HL-60 (cell line): ENCODE measurements around the gene F7.
"Not testable (repeated sequence)": the region's sequence is repeated elsewhere in the genome, so short reads cannot be mapped to it uniquely, and the experiment has no call there.

ENCODE experiments used
- DNase-seq, 2 experiments: peaks; one replicate each; pipeline ENCODE4 v3.0.0-alpha.2; 2010 to 2020; ENCODE audit warnings: low read depth in 1 of 2, low spot score in 1 of 2
- H3K27ac ChIP-seq: fragments of 250-450 bp; sonication (Bioruptor Pico); replicated peaks from 2 replicates; pipeline ENCODE4 v1.5.1; 2020; ENCODE audit warnings: mild to moderate bottlenecking, moderate library complexity
- H3K27me3 ChIP-seq: fragments of 250-450 bp; sonication (Bioruptor Pico); 2 replicates; pipeline ENCODE4 v1.5.1; 2021; ENCODE audit warnings: mild to moderate bottlenecking, moderate library complexity; ENCODE audit not compliant: insufficient read depth, poor library complexity, severe bottlenecking
- H3K4me3 ChIP-seq: replicated peaks from 2 replicates; pipeline ENCODE4 v1.5.1; 2011; ENCODE audit warnings: mild to moderate bottlenecking, control low read depth, low read length; ENCODE audit not compliant: insufficient read depth
- CTCF ChIP-seq: IDR thresholded peaks from one replicate; pipeline ENCODE4 v1.5.1; 2011; ENCODE audit warnings: low read length, control low read depth, inconsistent platforms; ENCODE audit not compliant: insufficient read depth
- GABPA ChIP-seq: IDR thresholded peaks from 2 replicates; pipeline ENCODE4 v1.6.1; 2012; ENCODE audit warnings: low read depth
- POLR2AphosphoS5 ChIP-seq: IDR thresholded peaks from 2 replicates; pipeline ENCODE4 v1.6.1; 2012; ENCODE audit warnings: low read depth
- REST ChIP-seq: IDR thresholded peaks from 2 replicates; pipeline ENCODE4 v1.6.1; 2012; ENCODE audit warnings: low read depth; ENCODE audit not compliant: insufficient replicate concordance
- SPI1 ChIP-seq: IDR thresholded peaks from 2 replicates; pipeline ENCODE4 v1.6.1; 2012; ENCODE audit warnings: low read depth, mild to moderate bottlenecking, borderline replicate concordance

F7 gene

GRCh38 chr13:113159701-113160100, 54.1 kb downstream of the F7 start:
- TF ChIP-seq POLR2AphosphoS5 (no peak), REST (no peak), CTCF (no peak), SPI1 (no peak), GABPA (no peak)
- Histone ChIP-seq H3K27me3 (peaks cover 11% of the 10 kb centered on the region), H3K27ac (no peak overlapping the region), H3K4me3 (no peak overlapping the region)
- DNase-seq, result no peak

GRCh38 chr13:113160983-113161382, 55.4 kb downstream of the F7 start:
- TF ChIP-seq POLR2AphosphoS5 (no peak), CTCF (no peak), SPI1 (no peak), REST (no peak), GABPA (no peak)
- H3K27ac ChIP-seq, result no peak overlapping the region
- no peak for DNase-seq
- H3K27me3 ChIP-seq, result peaks cover 14% of the 10 kb centered on the region
- H3K4me3 ChIP-seq, result no peak overlapping the region

GRCh38 chr13:113161433-113161832, 55.8 kb downstream of the F7 start:
- no peak for DNase-seq
- H3K27me3 ChIP-seq, result peaks cover 14% of the 10 kb centered on the region
- TF ChIP-seq GABPA, result no peak
- no peak for TF ChIP-seq REST
- no peak for TF ChIP-seq POLR2AphosphoS5
- TF ChIP-seq SPI1, result no peak
- no peak for TF ChIP-seq CTCF
- no peak overlapping the region for H3K27ac ChIP-seq
- no peak overlapping the region for H3K4me3 ChIP-seq

GRCh38 chr13:113161975-113162374, 56.4 kb downstream of the F7 start:
- H3K4me3 ChIP-seq, DNase-seq, H3K27ac ChIP-seq: not testable (repeated sequence)
- H3K27me3 ChIP-seq, result peaks cover 14% of the 10 kb centered on the region
